ENCODE results near the gene NFX1.
"Not testable (repeated sequence)": the region's sequence is repeated elsewhere in the genome, so short reads cannot be mapped to it uniquely, and the experiment has no call there.

NFX1 gene

GRCh38 chr9:33297432-33297831 is 7.1 kb downstream of the NFX1 start:
- in situ Hi-C loops (cut with MboI; ENCODE audit: low pct_unique_long_range_greater_than_20kb, low sequenced_read_pairs) = no loop called here
- DNase-seq = peak; percentile 85

GRCh38 chr9:33300546-33300945 is 10.2 kb downstream of the NFX1 start:
- in situ Hi-C loops (cut with MboI; ENCODE audit: low pct_unique_long_range_greater_than_20kb, low sequenced_read_pairs) = no loop called here
- DNase-seq = no peak

- DNase-seq = peak; percentile 23
- in situ Hi-C loops (cut with MboI; ENCODE audit: low pct_unique_long_range_greater_than_20kb, low sequenced_read_pairs) = no loop called here
These were observed 14.0 kb downstream of the NFX1 start for GRCh38 chr9:33304362-33304761.

GRCh38 chr9:33306037-33306436 is 15.7 kb downstream of the NFX1 start:
- in situ Hi-C loops (cut with MboI; ENCODE audit: low pct_unique_long_range_greater_than_20kb, low sequenced_read_pairs) = no loop called here
- DNase-seq = no peak

- in situ Hi-C loops (cut with MboI; ENCODE audit: low pct_unique_long_range_greater_than_20kb, low sequenced_read_pairs) = no loop called here
- no peak for DNase-seq
These were observed 16.8 kb downstream of the NFX1 start for GRCh38 chr9:33307067-33307466.

GRCh38 chr9:33309903-33310302 is 19.6 kb downstream of the NFX1 start:
- no peak for DNase-seq
- in situ Hi-C loops (cut with MboI; ENCODE audit: low pct_unique_long_range_greater_than_20kb, low sequenced_read_pairs) = no loop called here

GRCh38 chr9:33310748-33311147 is 20.4 kb downstream of the NFX1 start:
- in situ Hi-C loops (cut with MboI; ENCODE audit: low pct_unique_long_range_greater_than_20kb, low sequenced_read_pairs) = no loop called here
- DNase-seq = no peak

GRCh38 chr9:33311953-33312352 is 21.6 kb downstream of the NFX1 start:
- no peak for DNase-seq
- in situ Hi-C loops (cut with MboI; ENCODE audit: low pct_unique_long_range_greater_than_20kb, low sequenced_read_pairs) = no loop called here

GRCh38 chr9:33315371-33315770 is 25.1 kb downstream of the NFX1 start:
- DNase-seq = no peak
- in situ Hi-C loops (cut with MboI; ENCODE audit: low pct_unique_long_range_greater_than_20kb, low sequenced_read_pairs) = no loop called here

GRCh38 chr9:33317136-33317535 is 26.8 kb downstream of the NFX1 start:
- in situ Hi-C loops (cut with MboI; ENCODE audit: low pct_unique_long_range_greater_than_20kb, low sequenced_read_pairs); DNase-seq: not testable (repeated sequence)

GRCh38 chr9:33318225-33318624 is 27.9 kb downstream of the NFX1 start:
- in situ Hi-C loops (cut with MboI; ENCODE audit: low pct_unique_long_range_greater_than_20kb, low sequenced_read_pairs) = no loop called here
- no peak for DNase-seq

GRCh38 chr9:33318781-33319180 is 28.5 kb downstream of the NFX1 start:
- in situ Hi-C loops (cut with MboI; ENCODE audit: low pct_unique_long_range_greater_than_20kb, low sequenced_read_pairs) = no loop called here

GRCh38 chr9:33320230-33320567 is 29.9 kb downstream of the NFX1 start:
- no peak for DNase-seq
- in situ Hi-C loops (cut with MboI; ENCODE audit: low pct_unique_long_range_greater_than_20kb, low sequenced_read_pairs) = no loop called here

More at GRCh38 chr9:33318781-33319180, 28.5 kb downstream of the NFX1 start:
- no peak for DNase-seq

- no peak for DNase-seq
- in situ Hi-C loops (cut with MboI; ENCODE audit: low pct_unique_long_range_greater_than_20kb, low sequenced_read_pairs) = no loop called here
These were observed 30.4 kb downstream of the NFX1 start for GRCh38 chr9:33320568-33321261.

- in situ Hi-C loops (cut with MboI; ENCODE audit: low pct_unique_long_range_greater_than_20kb, low sequenced_read_pairs) = no loop called here
- DNase-seq = no peak
These were observed 38.8 kb downstream of the NFX1 start for GRCh38 chr9:33329117-33329563.

- in situ Hi-C loops (cut with MboI; ENCODE audit: low pct_unique_long_range_greater_than_20kb, low sequenced_read_pairs) = no loop called here
- DNase-seq = no peak
These were observed 39.7 kb downstream of the NFX1 start for GRCh38 chr9:33329979-33330378.

- DNase-seq = no peak
- in situ Hi-C loops (cut with MboI; ENCODE audit: low pct_unique_long_range_greater_than_20kb, low sequenced_read_pairs) = no loop called here
These were observed 41.1 kb downstream of the NFX1 start for GRCh38 chr9:33331377-33331891.

GRCh38 chr9:33332011-33332410 is 41.7 kb downstream of the NFX1 start:
- in situ Hi-C loops (cut with MboI; ENCODE audit: low pct_unique_long_range_greater_than_20kb, low sequenced_read_pairs) = no loop called here
- no peak for DNase-seq

GRCh38 chr9:33332956-33333355 is 42.6 kb downstream of the NFX1 start:
- in situ Hi-C loops (cut with MboI; ENCODE audit: low pct_unique_long_range_greater_than_20kb, low sequenced_read_pairs); DNase-seq: not testable (repeated sequence)

- in situ Hi-C loops (cut with MboI; ENCODE audit: low pct_unique_long_range_greater_than_20kb, low sequenced_read_pairs) = no loop called here
These were observed 49.9 kb downstream of the NFX1 start for GRCh38 chr9:33340186-33340585.

GRCh38 chr9:33341182-33341581 is 50.9 kb downstream of the NFX1 start:
- in situ Hi-C loops (cut with MboI; ENCODE audit: low pct_unique_long_range_greater_than_20kb, low sequenced_read_pairs) = no loop called here
- no peak for DNase-seq

More at GRCh38 chr9:33340186-33340585, 49.9 kb downstream of the NFX1 start:
- no peak for DNase-seq
